Urothelium cell line (cell line): ENCODE results near the gene STARD10.
A peak's percentile ranks its signal among the peaks of the same experiment; 100 is the strongest.

Experiments used
- DNase-seq: peaks from one replicate; pipeline ENCODE4 v3.0.0; 2011; ENCODE audit warnings: low spot score, mixed read lengths
- FAIRE-seq: peaks from 2 replicates; lab custom pipeline; 2011; peaks lifted over from hg19 to GRCh38; lab: Jason Lieb, UNC

The STARD10 gene

DNA sequence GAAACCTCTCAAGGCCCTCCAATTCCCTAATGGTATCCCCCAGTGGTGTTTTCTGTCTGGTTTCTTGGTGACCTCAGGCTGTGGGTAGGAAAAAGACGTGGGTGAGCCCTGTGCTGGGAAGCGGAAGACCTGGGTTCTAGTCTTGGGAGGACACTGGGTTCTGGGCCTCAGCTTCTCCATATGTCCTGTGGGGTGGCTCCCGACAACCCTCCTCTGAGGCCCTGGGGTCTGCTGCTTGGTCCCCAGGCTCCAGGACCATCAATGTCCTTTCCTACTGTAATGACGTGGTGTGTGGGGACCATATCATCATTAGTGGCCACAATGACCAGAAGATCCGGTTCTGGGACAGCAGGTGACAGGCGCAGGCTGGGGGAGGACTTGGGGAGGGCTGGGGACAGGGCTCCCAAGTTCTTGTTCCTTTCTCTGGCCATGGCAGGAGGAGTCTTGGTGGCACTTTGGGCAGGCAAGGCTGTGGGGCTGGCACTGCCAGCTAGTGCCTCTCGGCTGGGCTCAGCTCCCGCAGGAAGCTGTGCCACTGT is 33.2 kb upstream of the STARD10 start:
- DNase-seq (no peak), FAIRE-seq (no peak)

DNA sequence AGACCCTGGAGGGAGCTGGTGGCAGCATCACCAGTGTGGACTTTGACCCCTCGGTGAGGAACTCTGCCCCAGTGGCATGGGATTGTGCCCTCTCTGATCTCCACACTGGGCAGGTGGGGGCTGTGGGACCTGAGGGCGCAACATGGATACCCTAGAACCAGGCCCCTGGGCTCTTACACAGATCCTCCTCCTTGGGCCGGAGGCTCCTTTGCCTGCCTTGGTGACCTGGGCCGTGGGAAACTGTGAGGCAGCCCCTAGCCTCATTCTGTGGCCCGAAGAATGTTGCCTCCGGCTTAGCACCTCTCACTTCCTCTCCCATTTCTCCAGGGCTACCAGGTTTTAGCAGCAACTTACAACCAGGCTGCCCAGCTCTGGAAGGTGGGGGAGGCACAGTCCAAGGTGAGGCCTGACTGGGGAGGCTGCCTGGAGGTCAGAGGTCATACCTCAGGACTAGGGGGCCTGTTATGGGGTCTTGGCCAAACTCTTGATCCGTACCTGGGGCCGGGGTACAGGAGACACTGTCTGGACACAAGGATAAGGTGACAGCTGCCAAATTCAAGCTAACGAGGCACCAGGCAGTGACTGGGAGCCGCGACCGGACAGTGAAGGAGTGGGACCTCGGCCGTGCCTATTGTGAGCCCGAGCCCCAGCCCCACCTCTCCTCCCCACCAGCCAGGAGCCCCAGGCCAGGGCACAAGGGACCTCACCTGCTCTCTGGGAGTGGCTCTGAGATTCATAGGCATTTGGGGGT is 32.5 kb upstream of the STARD10 start:
- no peak for DNase-seq
- no peak for FAIRE-seq

DNA sequence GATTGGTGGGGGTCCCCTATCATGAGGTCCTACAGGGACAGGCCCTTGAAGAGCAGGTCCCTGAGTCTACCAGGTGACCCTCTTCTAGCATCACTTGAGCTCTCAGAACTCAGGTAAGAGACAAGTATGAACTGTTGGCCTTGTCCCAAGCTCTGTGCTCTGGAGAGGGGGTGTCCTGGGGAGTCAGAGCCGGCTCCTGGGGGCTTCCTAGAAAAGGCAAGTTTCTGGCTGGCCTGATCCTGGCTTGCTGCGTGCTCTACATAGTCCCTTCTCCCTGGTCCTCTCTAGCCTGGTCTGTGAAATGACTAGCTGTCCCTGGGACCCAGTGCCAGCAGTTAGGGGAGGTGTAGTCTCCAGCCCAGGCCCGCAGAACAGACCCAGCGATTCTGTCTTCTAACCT is 31.8 kb upstream of the STARD10 start:
- no peak for FAIRE-seq
- no peak for DNase-seq

DNA sequence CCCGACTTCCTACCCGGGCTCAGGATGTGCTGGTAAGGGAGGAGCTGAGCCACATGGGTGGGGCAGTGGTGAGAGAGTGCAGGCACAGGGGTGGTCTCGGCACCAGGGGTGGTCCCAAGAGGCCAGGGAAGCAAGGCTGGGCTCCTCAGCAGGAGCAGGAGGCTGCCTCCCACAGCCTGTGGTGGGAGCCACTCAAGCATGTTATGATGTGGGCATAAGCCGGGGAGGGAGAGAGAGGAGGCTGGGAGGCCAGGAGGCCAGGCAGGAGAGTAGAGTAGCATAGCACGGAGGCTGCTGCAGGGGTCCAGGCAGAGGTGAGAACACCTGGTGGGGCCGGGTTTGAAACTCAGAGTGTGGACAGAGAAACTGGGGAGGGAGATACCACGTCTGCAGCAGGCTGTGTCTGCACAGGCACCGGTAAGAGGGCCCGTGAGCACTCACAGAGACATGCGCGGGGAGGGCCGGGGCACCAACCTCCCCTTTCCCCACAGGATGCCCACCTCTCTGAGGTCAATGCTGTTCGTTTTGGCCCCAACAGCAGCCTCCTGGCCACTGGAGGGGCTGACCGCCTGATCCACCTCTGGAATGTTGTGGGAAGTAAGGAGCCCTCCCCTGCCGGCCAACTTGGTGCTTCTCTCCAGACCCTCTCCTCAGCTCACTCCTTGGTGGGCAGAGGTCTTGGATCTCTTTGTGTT is 31.1 kb upstream of the STARD10 start:
- DNase-seq (no peak), FAIRE-seq (no peak)

DNA sequence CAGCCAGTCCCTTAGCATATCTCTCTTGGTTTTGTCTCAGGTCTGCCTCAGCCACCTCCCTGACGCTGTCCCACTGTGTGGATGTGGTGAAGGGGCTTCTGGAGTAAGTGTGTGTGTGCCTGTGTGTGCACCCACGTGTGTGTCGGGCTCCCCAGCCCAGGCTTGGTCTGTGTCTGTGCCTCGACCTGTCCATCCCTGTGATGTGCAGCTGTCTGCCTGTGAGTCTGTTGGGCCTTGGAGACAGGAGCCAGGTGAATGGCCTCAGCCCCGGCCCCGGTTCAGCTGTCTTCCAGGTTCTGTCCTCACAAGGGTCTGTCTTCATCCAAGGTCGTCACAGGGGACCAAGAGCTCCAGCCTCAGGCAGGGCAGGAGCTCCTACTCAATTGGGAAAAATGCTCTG is 30.2 kb upstream of the STARD10 start:
- FAIRE-seq (no peak), DNase-seq (no peak)

DNA sequence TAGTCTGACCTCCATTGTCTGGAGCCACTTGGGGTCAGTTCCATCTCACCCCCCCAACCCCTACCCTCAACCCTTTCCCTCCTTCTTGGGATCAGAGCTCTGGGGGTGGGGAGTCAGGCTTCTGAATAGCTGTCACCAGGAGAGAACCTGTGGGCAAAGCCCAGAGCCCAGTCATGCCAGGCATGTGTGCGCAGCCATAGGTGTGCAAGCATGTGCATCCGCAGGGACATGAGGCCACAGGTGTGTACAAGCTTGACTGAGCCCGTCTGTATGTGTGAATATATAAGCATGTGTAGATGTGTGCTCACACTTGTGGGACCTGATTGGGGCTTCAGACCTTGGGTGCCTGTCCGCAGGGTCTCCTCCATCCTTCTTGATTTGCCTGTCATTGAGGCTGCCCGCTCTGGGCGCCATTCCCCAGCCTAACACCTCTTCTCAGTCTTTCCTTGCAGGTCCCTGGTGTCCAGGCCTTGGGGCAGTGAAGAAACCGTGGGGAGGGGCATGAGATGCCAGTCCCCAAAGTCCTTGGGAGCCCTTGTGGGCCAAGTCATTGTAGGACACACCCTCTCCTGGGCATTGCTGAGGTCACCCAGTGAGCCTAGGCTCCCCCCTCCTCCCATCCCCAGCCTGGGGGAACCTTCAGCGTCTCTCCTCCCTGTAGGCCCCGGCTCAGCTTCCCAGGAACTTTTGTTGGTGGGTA is 29.4 kb upstream of the STARD10 start:
- no peak for FAIRE-seq

DNA sequence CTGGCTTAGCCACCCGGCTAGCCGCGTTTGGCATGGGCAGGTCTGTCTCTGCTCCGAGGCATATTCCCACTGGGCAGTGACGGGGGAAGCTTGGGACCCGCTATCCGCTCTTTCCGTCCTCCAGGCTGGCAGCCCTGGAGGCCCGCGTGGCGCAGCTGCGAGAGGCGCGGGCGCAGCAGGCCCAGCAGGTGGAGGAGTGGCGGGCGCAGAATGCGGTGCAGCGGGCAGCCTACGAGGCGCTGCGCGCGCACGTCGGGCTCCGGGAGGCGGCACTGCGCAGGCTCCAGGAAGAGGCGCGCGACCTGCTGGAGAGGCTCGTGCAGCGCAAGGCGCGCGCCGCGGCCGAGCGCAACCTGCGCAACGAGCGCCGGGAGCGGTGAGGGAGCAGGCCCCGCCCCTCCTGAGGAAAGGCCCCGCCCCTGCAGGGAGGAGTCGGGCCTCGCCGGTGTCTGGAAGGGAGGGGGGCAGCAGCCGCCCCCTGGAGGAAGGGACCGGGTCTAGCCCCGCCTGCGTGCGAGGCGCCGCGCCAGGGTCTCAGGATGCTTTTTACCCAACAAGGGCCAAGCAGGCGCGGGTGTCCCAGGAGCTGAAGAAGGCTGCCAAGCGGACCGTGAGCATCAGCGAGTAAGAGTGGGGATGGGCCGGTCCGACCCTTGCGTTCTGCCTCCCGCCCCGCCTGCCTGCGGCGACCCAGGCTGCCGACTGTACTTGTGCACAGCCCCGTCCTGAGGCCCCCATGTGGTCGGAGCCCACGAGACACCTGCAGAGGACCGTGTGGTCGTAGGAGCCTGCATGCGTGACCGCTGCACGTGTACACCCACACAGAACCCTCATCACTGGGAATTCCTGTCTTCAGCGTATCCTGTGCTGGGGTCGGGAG is 28.3 kb upstream of the STARD10 start:
- DNase-seq (peak; percentile 77), FAIRE-seq (peak; percentile 66)

More for the DNA sequence above, 29.4 kb upstream of the STARD10 start:
- no peak for DNase-seq

DNA sequence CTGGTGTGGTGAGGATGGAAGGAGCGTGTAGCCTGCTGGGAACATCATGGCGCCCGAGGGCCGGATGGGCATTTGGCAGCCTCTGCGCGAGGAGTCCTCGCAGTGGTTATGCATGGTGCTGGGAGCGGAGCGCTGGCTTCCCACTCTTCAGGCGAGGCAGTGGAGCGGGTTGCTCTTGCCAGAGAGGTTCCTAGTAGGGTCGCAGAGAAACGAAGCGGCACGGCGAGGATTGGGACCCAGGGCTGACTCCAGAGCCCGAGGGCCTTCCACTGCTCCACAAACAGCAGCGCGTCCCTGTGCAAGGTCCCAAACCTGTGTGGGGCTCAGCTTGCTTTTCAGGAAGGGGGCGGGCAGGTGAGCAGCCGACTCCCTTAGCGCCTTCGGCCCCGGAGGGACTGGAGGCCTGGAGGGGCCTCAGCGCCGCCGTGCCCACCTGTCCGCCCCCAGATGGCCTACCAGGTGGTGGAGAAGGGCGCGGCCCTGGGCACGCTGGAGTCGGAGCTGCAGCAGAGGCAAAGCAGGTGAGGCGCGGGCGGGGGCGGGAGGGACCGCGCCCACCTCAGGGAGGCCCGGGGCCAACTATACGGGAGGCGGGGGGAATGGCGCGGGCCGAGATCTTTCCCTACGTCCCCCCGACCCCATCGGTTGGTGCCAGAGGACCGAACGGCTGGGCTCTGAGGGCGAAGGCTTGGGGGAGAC is 27.5 kb upstream of the STARD10 start:
- FAIRE-seq (no peak), DNase-seq (no peak)

DNA sequence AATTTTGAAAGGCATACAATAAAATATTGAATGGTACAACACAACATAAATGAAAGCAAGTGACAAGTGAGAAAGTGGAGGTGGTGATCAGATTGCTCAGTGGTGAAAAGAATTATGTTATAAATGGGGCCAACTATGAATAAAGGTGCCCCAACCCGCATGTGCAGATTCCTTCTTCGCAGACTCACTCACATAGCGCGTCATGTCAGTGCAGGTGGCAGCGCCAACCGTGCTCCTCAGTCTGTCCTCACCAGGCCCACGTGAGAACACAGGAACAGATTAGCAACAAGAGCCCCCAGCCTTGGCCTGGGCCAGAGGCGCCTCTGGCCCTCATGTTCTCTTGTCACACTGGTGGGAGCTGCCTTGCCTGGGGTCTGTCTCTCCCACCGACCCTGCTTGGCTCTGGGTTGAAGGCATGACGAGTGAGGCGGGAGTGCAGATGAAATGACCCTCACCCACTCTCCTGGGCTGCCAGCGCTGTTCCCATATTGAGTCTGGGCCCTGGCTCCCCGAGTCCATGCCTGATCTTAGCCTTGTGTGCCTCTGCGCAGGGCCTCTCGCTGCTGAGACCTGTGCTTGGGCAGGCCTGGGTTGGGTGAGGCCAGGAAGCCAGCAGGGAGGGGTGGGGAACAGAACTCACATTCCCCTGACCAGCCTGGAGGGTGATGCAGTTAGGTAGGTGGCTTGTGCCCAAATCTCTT is 26.7 kb upstream of the STARD10 start:
- no peak for DNase-seq
- no peak for FAIRE-seq

DNA sequence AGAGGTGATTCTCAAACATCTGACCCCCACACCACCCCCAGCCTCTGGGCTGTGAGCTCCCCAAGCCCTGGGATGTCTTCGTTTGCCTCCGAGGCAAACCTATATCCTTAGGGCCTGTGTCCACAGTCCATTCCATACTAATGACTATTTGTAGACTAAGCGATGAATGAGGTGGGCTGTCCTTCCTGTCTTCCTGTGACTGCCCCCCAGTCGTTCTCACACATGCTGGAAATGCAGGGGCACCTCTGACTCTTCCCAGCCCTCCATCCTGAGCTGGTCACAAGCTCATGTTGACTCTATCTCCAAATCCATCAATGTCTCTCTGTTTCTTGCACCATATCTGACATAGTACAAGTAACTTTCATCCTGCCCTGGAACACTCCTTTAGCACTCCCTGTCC is 25.1 kb upstream of the STARD10 start:
- FAIRE-seq (no peak), DNase-seq (no peak)

DNA sequence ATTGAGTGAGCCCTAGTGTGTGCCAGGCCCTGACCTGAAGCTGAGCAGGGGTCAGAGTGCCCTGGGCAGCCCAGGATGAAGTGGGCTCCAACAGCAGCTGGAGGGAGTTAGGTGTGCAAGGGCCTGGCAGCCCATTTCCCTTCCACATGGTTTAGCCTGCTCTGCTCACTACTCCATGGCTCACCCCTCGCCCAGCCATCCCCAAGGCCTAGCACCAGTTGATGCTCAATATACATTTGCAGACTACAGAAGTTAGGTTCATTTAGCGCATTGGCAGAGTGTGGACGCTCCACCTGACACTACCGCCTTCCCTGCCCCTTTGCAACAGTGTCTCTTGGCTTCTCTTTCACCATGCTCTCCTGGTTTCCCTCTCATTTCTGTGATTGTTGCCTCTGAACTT is 24.1 kb upstream of the STARD10 start:
- FAIRE-seq = no peak
- DNase-seq = no peak

DNA sequence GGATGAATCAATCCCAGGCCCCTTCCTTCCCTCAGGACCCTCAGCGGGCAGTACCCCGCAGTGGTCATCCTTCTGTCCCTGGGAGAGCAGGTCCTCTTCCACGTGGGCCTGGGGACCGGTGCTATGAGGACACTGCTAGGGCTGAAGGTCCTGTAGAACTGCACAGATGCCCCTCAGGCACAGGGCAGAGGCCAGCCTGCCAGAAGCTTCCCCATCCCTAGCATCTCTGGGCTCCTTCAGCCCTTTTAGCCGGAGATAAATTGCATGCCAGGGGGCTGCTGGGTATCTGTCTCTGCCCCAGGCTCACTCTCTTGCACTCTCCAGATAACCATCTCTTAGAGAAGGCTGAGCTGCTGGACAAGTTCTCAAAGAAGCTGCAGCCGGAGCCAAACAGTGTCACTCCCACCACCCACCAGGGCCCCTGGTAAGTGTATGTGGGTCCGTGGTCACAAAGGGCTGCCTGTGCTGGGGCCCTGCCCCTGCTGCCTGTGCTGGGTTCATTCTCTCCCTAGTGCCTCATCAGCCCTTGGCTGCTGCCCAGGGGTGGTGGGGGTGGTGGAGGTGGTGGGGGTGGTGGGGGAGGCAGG is 22.6 kb upstream of the STARD10 start:
- no peak for DNase-seq
- FAIRE-seq = no peak

DNA sequence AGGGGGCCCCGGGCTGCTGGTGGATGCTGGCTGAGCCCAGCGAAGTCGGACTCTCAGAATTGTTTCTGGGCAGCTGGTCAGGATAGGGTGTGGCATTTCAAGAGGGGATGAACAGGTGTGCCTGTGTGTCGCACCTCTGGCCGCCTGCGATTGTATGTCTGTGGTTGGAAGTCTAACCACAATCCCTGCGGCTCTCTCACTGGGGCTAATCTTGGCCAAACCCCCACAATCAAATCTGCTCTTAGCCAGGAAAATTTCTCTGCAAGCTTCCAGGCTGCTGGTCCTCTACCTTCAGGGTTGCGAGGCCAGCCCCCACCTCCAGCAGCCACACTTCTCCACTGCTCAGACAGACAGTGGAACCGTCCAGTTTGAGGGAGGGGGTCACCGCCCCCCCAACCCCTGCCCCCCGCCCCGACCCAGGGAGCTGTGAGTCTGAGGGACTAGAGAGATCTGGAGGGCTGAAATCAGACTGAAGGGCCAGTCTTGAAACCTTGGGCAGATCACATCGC is 21.3 kb upstream of the STARD10 start:
- peak; percentile 25 for DNase-seq
- no peak for FAIRE-seq

DNA sequence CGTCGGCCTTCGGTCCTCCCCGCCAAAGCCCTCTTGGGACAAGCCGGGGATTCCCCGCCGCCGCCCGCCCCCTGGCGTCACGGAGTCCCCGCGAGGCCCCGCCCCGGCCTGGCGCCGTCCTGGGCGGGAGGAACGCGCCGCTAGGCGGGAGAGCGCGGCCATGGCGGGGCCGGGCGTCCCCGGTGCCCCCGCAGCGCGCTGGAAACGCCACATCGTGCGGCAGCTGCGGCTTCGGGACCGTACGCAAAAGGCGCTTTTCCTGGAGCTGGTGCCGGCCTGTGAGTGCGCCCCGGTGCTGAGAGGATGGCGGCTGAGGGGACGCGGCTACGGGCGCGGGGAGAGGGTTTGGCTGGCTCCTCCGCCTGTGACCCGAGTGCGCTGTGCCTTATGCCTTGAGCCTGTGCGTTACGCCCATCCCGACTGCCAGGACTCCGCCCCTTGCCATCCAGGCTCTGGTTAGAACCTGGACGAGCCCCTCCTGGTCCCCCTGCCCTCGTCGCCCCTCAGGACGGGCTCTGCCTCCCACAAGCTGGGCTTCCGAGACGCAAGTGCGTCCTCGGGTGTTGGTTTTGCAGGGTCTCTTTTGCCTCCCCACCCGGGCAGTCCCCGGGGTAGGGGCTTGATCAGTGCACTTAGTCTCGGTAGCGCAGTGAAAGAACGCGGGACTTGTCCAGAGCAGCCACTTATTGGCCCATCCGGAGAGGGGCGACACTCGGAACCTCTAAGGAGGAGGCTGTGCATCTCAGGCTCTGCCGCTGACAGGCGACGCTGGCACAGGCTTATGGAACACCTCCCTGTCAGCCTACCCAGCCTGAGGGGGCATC is 20.7 kb upstream of the STARD10 start, which contains the start of gene ATG16L2:
Gene ATG16L2 (plus strand): TSS at position 126 of the 824 bp plus-strand sequence. CDS start 35 bp downstream, at position 161.
- DNase-seq = peak; percentile 95
- FAIRE-seq = peak; percentile 32

DNA sequence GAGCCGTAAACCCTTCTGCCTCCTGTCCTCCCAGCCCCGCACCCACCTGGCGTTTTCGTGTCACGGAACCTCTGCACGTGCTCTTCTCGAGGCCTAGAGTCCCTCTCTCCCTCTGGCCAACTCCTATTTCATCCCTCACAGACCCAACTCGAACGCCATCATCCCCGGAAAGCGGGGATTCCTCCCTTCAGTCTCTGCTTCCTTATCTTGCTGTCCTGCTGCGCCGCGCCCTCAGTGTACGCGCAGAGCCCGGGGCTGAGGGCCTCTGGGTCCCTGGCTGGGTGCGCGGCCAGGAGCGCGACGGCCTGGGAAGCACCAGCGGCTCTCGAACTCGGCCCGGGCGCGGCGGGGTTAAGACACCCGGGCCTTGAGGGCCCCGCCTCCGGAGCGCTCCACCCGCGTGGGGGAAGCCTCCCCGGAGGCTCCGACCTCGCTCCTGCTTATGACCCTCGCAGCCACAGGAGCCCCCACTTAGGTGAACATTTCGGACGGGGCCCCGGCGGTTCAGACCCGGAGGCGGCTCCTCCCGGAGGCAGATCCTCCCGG is 20.0 kb upstream of the STARD10 start:
- no peak for FAIRE-seq
- DNase-seq = peak; percentile 88

DNA sequence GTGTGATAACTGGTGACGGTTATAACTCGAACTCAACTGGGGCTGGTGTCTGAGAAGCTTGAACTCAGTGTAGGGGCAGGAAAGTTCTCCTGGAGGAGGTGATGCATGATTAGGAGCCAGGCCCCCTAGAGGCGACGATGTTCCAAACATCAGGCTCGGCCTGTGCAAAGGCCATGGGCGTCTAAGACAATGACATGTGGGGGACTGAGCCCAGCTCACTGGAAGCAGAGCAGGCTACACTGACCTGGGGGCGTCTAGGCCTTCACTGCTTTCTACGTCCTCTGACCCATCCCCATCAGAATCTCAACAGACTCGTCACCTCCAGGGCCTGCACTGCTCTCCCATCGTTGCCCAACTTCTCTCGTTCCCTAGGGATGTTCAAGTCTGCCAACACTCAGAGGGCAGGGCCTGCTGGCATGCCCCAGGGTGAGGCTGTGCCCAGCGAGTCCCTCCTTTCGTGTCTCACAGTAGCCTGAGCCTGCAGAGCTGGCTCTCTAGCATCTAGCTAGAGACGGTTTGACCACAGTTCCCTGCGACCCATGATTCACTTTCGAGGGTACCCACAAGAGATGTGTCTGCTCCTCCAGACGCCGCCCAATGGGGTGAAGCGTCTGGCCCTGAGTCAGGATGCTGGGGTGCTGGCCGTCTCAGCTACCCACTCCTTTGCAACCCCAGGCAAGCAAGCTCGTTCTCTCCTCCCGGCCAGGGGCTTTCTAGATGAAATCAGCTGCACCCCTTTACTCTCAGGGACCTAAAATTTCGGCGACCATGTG is 19.3 kb upstream of the STARD10 start:
- FAIRE-seq (no peak), DNase-seq (peak; percentile 81)

DNA sequence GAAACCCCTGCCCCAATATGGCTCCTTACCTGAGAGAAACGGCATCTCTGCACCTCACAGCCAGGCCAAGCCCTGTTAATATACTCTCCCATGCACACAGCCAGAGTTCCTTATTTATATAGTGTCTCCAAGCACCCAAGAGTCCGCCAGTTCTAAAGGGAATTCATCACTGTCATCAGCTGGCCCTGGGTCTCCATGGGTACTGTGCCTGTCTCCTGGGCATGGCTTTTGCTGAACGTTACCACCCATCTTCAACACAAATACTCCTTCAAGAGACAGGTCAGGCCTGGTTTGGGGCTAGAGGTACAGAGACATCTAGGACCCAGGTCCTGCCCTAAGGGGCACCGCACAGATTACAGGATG is 18.7 kb upstream of the STARD10 start:
- no peak for FAIRE-seq
- no peak for DNase-seq
